Prostate gland (tissue), 2 donors: ENCODE data around the gene ZNF532.

Source experiments
- POLR2A ChIP-seq: fragments of 450-650 bp; IDR thresholded peaks from one replicate; pipeline ENCODE4 v1.6.1; 2016; ENCODE audit warnings: antibody characterized with exemption, mild to moderate bottlenecking
- POLR2AphosphoS5 ChIP-seq: sonication (generic); formaldehyde crosslinking; IDR thresholded peaks from one replicate; pipeline ENCODE4 v1.6.1; 2017; ENCODE audit warnings: antibody characterized with exemption
- TF ChIP-seq, protein P1 (sequence below), 4 experiments: fragments of 200-600 bp in 2 of 4; fragments of 450-650 bp in 2 of 4; sonication (generic) in 2 of 4; IDR thresholded peaks; 1 replicate in 3 of 4; 2 replicates in 1 of 4; pipeline ENCODE4 v1.5.1; 2016 to 2019; ENCODE audit warnings: antibody characterized with exemption in 4 of 4, mild to moderate bottlenecking in 2 of 4, moderate library complexity in 2 of 4

DNA sequence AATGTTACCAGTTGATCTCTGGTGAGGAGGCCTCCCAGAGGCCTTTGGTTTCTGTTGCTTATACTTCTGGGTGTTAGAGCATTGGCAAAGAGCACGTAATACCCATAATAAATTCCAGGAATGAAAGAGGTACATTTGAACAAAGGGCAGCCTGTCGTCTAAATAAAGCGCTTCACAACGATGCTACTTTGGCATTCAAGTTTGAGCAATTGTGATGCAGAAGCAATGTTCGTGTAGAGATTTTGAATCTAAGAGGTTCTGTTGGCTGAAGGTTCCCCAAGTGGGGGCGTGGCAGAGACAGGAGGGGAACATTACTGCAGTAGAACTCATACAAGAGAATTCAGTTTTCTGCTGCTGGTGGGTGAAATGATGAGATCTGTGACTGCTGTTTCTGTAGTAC, 27.8 kb downstream of the ZNF532 start:
- TF ChIP-seq, protein P1, sequence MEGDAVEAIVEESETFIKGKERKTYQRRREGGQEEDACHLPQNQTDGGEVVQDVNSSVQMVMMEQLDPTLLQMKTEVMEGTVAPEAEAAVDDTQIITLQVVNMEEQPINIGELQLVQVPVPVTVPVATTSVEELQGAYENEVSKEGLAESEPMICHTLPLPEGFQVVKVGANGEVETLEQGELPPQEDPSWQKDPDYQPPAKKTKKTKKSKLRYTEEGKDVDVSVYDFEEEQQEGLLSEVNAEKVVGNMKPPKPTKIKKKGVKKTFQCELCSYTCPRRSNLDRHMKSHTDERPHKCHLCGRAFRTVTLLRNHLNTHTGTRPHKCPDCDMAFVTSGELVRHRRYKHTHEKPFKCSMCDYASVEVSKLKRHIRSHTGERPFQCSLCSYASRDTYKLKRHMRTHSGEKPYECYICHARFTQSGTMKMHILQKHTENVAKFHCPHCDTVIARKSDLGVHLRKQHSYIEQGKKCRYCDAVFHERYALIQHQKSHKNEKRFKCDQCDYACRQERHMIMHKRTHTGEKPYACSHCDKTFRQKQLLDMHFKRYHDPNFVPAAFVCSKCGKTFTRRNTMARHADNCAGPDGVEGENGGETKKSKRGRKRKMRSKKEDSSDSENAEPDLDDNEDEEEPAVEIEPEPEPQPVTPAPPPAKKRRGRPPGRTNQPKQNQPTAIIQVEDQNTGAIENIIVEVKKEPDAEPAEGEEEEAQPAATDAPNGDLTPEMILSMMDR (IDR thresholded peaks at IDR 0.05), result no peak
- no peak for TF ChIP-seq POLR2AphosphoS5
- no peak for TF ChIP-seq POLR2A
